Uterus (tissue), 4 donors: ENCODE data around the gene AKT1. TPM values are rescaled to one million over a fixed set of nuclear protein-coding genes. Genes with fewer than 3 reads are reported as not detected.

Experiments used
- DNase-seq, 2 donors: peaks; one replicate each; pipeline ENCODE4 v3.0.0-alpha.2; 2019 to 2020
- H3K27ac ChIP-seq, 2 donors: fragments of 200-600 bp; sonication (generic); 1 replicate in 1 of 2; 2 replicates in 1 of 2; pipeline ENCODE4 v1.5.1; 2016 to 2018
- H3K27me3 ChIP-seq, 2 donors: fragments of 200-600 bp; sonication (generic); one replicate each; pipeline ENCODE4 v1.5.1; 2018 to 2019; ENCODE audit warnings: control low read depth in 1 of 2
- H3K36me3 ChIP-seq, 2 donors: fragments of 200-600 bp; sonication (generic); one replicate each; pipeline ENCODE4 v1.5.1; 2019; ENCODE audit warnings: control low read depth in 1 of 2
- H3K4me1 ChIP-seq, 2 donors: fragments of 200-600 bp; sonication (generic); one replicate each; pipeline ENCODE4 v1.5.1; 2018 to 2019; ENCODE audit warnings: control low read depth in 1 of 2
- H3K4me3 ChIP-seq, 2 donors: fragments of 200-600 bp; sonication (generic); 1 replicate in 1 of 2; 2 replicates in 1 of 2; pipeline ENCODE4 v1.5.1; 2018 to 2019; ENCODE audit warnings: mild to moderate bottlenecking in 1 of 2
- H3K9me3 ChIP-seq, 2 donors: fragments of 200-600 bp; sonication (generic); one replicate each; pipeline ENCODE4 v1.5.1; 2019; ENCODE audit warnings: control low read depth in 1 of 2
- POLR2A ChIP-seq, 2 donors: fragments of 450-650 bp; IDR thresholded peaks; one replicate each; pipeline ENCODE4 v1.6.1; 2016; ENCODE audit warnings: antibody characterized with exemption in 2 of 2, mild to moderate bottlenecking in 1 of 2, moderate library complexity in 1 of 2
- intact Hi-C: fragments of 100-400 bp; cut with DNase I; formaldehyde crosslinking; loops from one replicate; pipeline ENCODE4 v1.15.1; 2023; ENCODE audit warnings: low total_unique reads
- total RNA-seq, 4 donors: library from RNA; depleted of rRNA in 3 of 4; stranded (reverse); fragments of >200 nt in 3 of 4; gene quantifications; one replicate each; pipeline versions ENCODE4 v1.1.0 to v1.2.4, GENCODE V29; 2014 to 2023
- TF ChIP-seq, protein P1 (sequence below), 4 experiments: fragments of 200-600 bp in 2 of 4; fragments of 450-650 bp in 2 of 4; sonication (generic) in 2 of 4; IDR thresholded peaks; one replicate each; pipeline ENCODE4 v1.5.1; 2016 to 2019; ENCODE audit warnings: antibody characterized with exemption in 4 of 4, mild to moderate bottlenecking in 2 of 4, moderate library complexity in 1 of 4
- donor health status: DM: yes; HTN: yes; CAD: no.

The AKT1 gene
- total RNA-seq, 4 donors from 2014 or later: 42.9 to 121 (median 101) TPM

GRCh38 chr14:104771918-104772706 is 23.4 kb downstream of the AKT1 start:
- DNase-seq: no peak
- TF ChIP-seq, protein P1, sequence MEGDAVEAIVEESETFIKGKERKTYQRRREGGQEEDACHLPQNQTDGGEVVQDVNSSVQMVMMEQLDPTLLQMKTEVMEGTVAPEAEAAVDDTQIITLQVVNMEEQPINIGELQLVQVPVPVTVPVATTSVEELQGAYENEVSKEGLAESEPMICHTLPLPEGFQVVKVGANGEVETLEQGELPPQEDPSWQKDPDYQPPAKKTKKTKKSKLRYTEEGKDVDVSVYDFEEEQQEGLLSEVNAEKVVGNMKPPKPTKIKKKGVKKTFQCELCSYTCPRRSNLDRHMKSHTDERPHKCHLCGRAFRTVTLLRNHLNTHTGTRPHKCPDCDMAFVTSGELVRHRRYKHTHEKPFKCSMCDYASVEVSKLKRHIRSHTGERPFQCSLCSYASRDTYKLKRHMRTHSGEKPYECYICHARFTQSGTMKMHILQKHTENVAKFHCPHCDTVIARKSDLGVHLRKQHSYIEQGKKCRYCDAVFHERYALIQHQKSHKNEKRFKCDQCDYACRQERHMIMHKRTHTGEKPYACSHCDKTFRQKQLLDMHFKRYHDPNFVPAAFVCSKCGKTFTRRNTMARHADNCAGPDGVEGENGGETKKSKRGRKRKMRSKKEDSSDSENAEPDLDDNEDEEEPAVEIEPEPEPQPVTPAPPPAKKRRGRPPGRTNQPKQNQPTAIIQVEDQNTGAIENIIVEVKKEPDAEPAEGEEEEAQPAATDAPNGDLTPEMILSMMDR (IDR thresholded peaks at IDR 0.05): no peak
- TF ChIP-seq POLR2A (IDR thresholded peaks at IDR 0.05): no peak
- Histone ChIP-seq H3K27me3 (no peaks in the 10 kb centered on the region), H3K36me3 (no peaks in the 10 kb centered on the region), H3K9me3 (no peaks in the 10 kb centered on the region), H3K4me1 (peaks cover 0 to 8% of the 10 kb centered on the region in 2 donors), H3K4me3 (no peak overlapping the region), H3K27ac (no peak overlapping the region)
- intact Hi-C loops: loop anchor here (5.0 kb wide), 1 partner anchor 55 kb away; no protein-coding TSS in a partner anchor

- no peaks in the 10 kb centered on the region for H3K27me3 ChIP-seq
- no peak overlapping the region for H3K27ac ChIP-seq
- peaks cover 0 to 8% of the 10 kb centered on the region in 2 donors for H3K4me1 ChIP-seq
- no peaks in the 10 kb centered on the region for H3K36me3 ChIP-seq
- DNase-seq: no peak
- H3K4me3 ChIP-seq: no peak overlapping the region
- TF ChIP-seq, protein P1 (IDR thresholded peaks at IDR 0.05): no peak
- TF ChIP-seq POLR2A (IDR thresholded peaks at IDR 0.05): no peak
- intact Hi-C loops: loop anchor here (5.0 kb wide), 1 partner anchor 56 kb away; no protein-coding TSS in a partner anchor
- H3K9me3 ChIP-seq: no peaks in the 10 kb centered on the region
Measured at GRCh38 chr14:104771374-104771773, 24.2 kb downstream of the AKT1 start.

DNA sequence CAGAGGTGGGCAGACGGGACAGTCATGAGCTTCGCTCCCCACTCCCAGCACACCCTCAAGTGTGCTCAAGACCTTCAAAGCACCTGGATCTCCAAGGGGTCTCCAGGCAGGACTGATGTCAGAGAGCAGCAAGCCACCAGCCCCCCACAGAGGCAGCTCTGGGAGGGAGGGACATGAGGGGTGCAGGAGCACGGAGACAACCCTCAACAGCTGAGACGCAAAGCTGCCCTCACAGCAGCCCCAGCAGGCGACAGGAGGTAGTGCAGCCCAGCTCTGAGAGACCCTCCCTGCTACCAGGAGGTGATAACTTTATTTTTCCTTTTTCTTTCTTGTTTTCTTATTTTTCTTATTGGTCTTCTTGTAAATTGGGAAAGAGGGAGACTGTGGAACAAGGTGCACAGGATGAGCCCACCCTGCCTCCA is 24.7 kb downstream of the AKT1 start:
- H3K27ac ChIP-seq: no peak overlapping the region
- H3K4me3 ChIP-seq: no peak overlapping the region
- H3K27me3 ChIP-seq: no peaks in the 10 kb centered on the region
- intact Hi-C loops: loop anchor here (5.0 kb wide), 1 partner anchor 56 kb away; no protein-coding TSS in a partner anchor
- H3K9me3 ChIP-seq: no peaks in the 10 kb centered on the region
- H3K4me1 ChIP-seq: peaks cover 0 to 8% of the 10 kb centered on the region in 2 donors
- TF ChIP-seq POLR2A (IDR thresholded peaks at IDR 0.05): no peak
- TF ChIP-seq, protein P1 (IDR thresholded peaks at IDR 0.05): no peak
- no peaks in the 10 kb centered on the region for H3K36me3 ChIP-seq
- no peak for DNase-seq

DNA sequence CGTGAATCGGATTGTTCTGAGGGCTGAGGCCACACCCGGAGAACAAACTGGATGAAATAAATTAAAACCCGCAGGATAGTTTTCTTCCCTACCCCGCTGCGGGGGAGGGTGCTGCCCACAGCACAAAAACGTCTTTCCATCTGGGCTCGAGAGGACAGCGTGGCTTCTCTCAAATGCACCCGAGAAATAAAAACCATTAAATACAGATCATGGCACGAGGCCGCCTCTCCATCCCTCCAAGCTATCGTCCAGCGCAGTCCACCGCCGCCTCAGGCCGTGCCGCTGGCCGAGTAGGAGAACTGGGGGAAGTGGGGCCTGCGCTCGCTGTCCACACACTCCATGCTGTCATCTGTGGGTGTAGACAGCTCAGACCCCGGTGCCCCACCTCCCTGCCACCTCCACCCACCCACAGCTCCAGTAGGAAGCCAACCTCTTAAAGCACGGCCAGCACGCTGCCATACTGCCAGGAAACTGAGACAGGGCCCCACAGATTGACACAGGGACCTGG is 25.4 kb downstream of the AKT1 start:
- intact Hi-C loops: loop anchor here (5.0 kb wide), 1 partner anchor 57 kb away; no protein-coding TSS in a partner anchor
- DNase-seq: no peak
- no peak for TF ChIP-seq POLR2A (IDR thresholded peaks at IDR 0.05)
- TF ChIP-seq, protein P1 (IDR thresholded peaks at IDR 0.05): no peak
- Histone ChIP-seq H3K9me3 (no peaks in the 10 kb centered on the region), H3K4me3 (no peak overlapping the region), H3K36me3 (no peaks in the 10 kb centered on the region), H3K4me1 (peaks cover 0 to 8% of the 10 kb centered on the region in 2 donors), H3K27me3 (no peaks in the 10 kb centered on the region), H3K27ac (peak overlapping the region; percentile 19 to 29)
